Measurements from ENCODE around the gene DCAF7.

Gene DCAF7

GRCh38 chr17:63596856-63597586 lies 46.7 kb downstream of the DCAF7 start:
- no peak overlapping the region for H3K27ac ChIP-seq
- TF ChIP-seq FOXP2 (optimal IDR thresholded peaks at IDR 0.05; ENCODE audit: control extremely low read depth, extremely low read length, insufficient read depth) (no peak), POLR2AphosphoS5 (IDR thresholded peaks at IDR 0.05; ENCODE audit: borderline replicate concordance, low read depth, low read length) (no peak), EZH2 (IDR thresholded peaks at IDR 0.05) (no peak)
- H3K9me3 ChIP-seq (ENCODE audit: low read depth, low read length): no peaks in the 10 kb centered on the region
- no peak for DNase-seq (ENCODE audit: low read depth, low spot score)
- no peak overlapping the region for H3K9ac ChIP-seq (ENCODE audit: insufficient read length)
- no peaks in the 10 kb centered on the region; the same call in 1 of the 2 replicates for H3K36me3 ChIP-seq (ENCODE audit: insufficient read depth, low read length)
- H3K4me3 ChIP-seq: no peak overlapping the region

GRCh38 chr17:63598281-63598680 lies 48.0 kb downstream of the DCAF7 start:
- Histone ChIP-seq H3K36me3 (ENCODE audit: insufficient read depth, low read length) (no peaks in the 10 kb centered on the region; the same call in 1 of the 2 replicates), H3K9ac (ENCODE audit: insufficient read length) (no peak overlapping the region), H3K27ac (no peak overlapping the region), H3K4me3 (no peak overlapping the region), H3K9me3 (ENCODE audit: low read depth, low read length) (no peaks in the 10 kb centered on the region)
- no peak for DNase-seq (ENCODE audit: low read depth, low spot score)
- no peak for TF ChIP-seq FOXP2 (optimal IDR thresholded peaks at IDR 0.05; ENCODE audit: control extremely low read depth, extremely low read length, insufficient read depth)
- no peak for TF ChIP-seq POLR2AphosphoS5 (IDR thresholded peaks at IDR 0.05; ENCODE audit: borderline replicate concordance, low read depth, low read length)
- TF ChIP-seq EZH2 (IDR thresholded peaks at IDR 0.05): no peak

GRCh38 chr17:63600569-63601438 lies 50.5 kb downstream of the DCAF7 start, which contains the start of gene TACO1:
TACO1 (plus strand) TSS chr17:63600895; CDS start chr17:63601084, 189 bp downstream.
- H3K9me3 ChIP-seq (ENCODE audit: low read depth, low read length): no peaks in the 10 kb centered on the region
- H3K36me3 ChIP-seq (ENCODE audit: insufficient read depth, low read length): peaks cover 14% of the 10 kb centered on the region
- peak within 1 kb of the TSS; percentile 91 for H3K4me3 ChIP-seq
- H3K27ac ChIP-seq: peak within 1 kb of the TSS; percentile 29; the same call in 1 of the 2 replicates
- no peak for TF ChIP-seq EZH2 (IDR thresholded peaks at IDR 0.05)
- TF ChIP-seq POLR2AphosphoS5 (IDR thresholded peaks at IDR 0.05; ENCODE audit: borderline replicate concordance, low read depth, low read length): peak; percentile 82
- TF ChIP-seq FOXP2 (optimal IDR thresholded peaks at IDR 0.05; ENCODE audit: control extremely low read depth, extremely low read length, insufficient read depth): peak; percentile 36
- DNase-seq (ENCODE audit: low read depth, low spot score): no peak
- peak within 1 kb of the TSS; percentile 94 for H3K9ac ChIP-seq (ENCODE audit: insufficient read length)

GRCh38 chr17:63601439-63602371 lies 51.4 kb downstream of the DCAF7 start:
- DNase-seq (ENCODE audit: low read depth, low spot score): no peak
- H3K4me3 ChIP-seq: peak overlapping the region; percentile 91
- no peak overlapping the region for H3K27ac ChIP-seq
- no peaks in the 10 kb centered on the region for H3K9me3 ChIP-seq (ENCODE audit: low read depth, low read length)
- peaks cover 21% of the 10 kb centered on the region for H3K36me3 ChIP-seq (ENCODE audit: insufficient read depth, low read length)
- no peak for TF ChIP-seq POLR2AphosphoS5 (IDR thresholded peaks at IDR 0.05; ENCODE audit: borderline replicate concordance, low read depth, low read length)
- H3K9ac ChIP-seq (ENCODE audit: insufficient read length): peak overlapping the region; percentile 94

- no peak overlapping the region for H3K27ac ChIP-seq
- H3K9me3 ChIP-seq (ENCODE audit: low read depth, low read length): no peaks in the 10 kb centered on the region
- H3K4me3 ChIP-seq: no peak overlapping the region
- no peak overlapping the region for H3K9ac ChIP-seq (ENCODE audit: insufficient read length)
- TF ChIP-seq FOXP2 (optimal IDR thresholded peaks at IDR 0.05; ENCODE audit: control extremely low read depth, extremely low read length, insufficient read depth): no peak
- TF ChIP-seq POLR2AphosphoS5 (IDR thresholded peaks at IDR 0.05; ENCODE audit: borderline replicate concordance, low read depth, low read length): no peak
- TF ChIP-seq EZH2 (IDR thresholded peaks at IDR 0.05): no peak
- DNase-seq (ENCODE audit: low read depth, low spot score): no peak
- H3K36me3 ChIP-seq (ENCODE audit: insufficient read depth, low read length): peaks cover 35% of the 10 kb centered on the region
Observed at GRCh38 chr17:63609816-63610573, 59.7 kb downstream of the DCAF7 start.

- Histone ChIP-seq H3K9me3 (ENCODE audit: low read depth, low read length) (no peaks in the 10 kb centered on the region), H3K9ac (ENCODE audit: insufficient read length) (no peak overlapping the region), H3K4me3 (no peak overlapping the region), H3K36me3 (ENCODE audit: insufficient read depth, low read length) (peaks cover 26% of the 10 kb centered on the region), H3K27ac (no peak overlapping the region)
- no peak for DNase-seq (ENCODE audit: low read depth, low spot score)
- TF ChIP-seq FOXP2 (optimal IDR thresholded peaks at IDR 0.05; ENCODE audit: control extremely low read depth, extremely low read length, insufficient read depth) (no peak), EZH2 (IDR thresholded peaks at IDR 0.05) (no peak)
Observed at GRCh38 chr17:63610854-63611253, 60.6 kb downstream of the DCAF7 start.

- Histone ChIP-seq H3K9me3 (ENCODE audit: low read depth, low read length) (no peaks in the 10 kb centered on the region), H3K36me3 (ENCODE audit: insufficient read depth, low read length) (peaks cover 21% of the 10 kb centered on the region), H3K27ac (no peak overlapping the region), H3K9ac (ENCODE audit: insufficient read length) (no peak overlapping the region), H3K4me3 (no peak overlapping the region)
- no peak for DNase-seq (ENCODE audit: low read depth, low spot score)
- no peak for TF ChIP-seq POLR2AphosphoS5 (IDR thresholded peaks at IDR 0.05; ENCODE audit: borderline replicate concordance, low read depth, low read length)
- TF ChIP-seq EZH2 (IDR thresholded peaks at IDR 0.05): no peak
- TF ChIP-seq FOXP2 (optimal IDR thresholded peaks at IDR 0.05; ENCODE audit: control extremely low read depth, extremely low read length, insufficient read depth): no peak
Observed at GRCh38 chr17:63611354-63611753, 61.1 kb downstream of the DCAF7 start.

Measured in SK-N-MC (cell line).